AG08395 (cell line): ENCODE data around the gene RGS11.
"Not testable (repeated sequence)": the region's sequence is repeated elsewhere in the genome, so short reads cannot be mapped to it uniquely, and the experiment has no call there.

Experiments
- DNase-seq: peaks from one replicate; pipeline ENCODE4 v3.0.0; 2012; ENCODE audit warnings: mixed read lengths, low spot score

The RGS11 gene

DNA sequence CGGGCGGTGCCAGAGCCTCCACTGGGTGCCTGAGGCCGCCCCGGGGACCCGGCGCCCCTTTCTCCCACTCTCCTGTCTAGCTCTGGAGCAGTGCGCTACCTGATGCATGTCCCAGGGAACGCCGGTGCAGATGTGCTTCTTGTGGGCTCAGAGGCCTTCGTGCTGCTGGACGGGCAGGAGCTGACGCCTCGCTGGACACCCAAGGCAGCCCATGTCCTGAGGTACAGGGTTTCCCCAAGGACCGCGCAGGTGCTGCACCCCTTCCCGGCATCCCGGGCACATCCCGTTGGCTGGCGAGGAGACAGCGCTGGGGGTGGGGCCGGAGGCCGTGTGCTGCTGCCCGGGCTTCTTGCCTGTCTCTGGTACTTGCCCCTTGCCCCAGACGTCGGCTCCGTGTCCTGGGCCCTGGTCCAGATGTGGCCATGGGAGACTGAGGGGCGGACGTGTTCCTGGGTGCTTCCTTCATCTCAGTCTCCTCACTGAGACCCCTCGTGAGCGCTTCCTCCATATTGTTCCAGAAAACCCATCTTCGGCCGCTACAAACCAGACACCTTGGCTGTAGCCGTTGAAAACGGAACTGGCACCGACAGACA, 12.5 kb downstream of the RGS11 start:
- DNase-seq: no peak

DNA sequence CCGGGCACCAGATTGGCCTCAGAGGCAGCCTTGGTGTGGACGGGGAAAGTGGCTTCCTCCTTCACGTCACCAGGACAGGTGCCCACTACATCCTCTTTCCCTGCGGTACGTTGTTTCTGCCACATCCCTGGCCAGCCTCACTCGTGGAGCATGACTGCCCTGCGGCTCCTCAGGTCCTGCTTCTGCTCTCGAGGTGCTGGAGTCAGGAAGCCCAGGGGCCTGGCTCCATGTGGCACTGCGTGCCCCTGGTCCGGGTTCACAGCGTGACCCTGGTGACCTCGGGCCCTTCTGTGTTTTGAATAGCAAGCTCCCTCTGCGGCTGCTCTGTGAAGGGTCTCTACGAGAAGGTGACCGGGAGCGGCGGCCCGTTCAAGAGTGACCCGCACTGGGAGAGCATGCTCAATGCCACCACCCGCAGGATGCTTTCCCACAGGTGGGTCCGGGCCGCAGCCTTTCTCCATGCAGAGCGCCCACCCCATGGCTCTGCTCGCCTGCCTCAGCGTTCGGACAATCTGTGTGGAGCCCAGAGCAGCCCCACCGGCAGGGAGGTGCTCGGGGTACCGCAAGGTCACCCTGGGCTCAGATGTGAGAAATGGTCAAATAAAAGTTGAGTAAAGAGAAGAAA, 13.5 kb downstream of the RGS11 start:
- no peak for DNase-seq

GRCh38 chr16:261031-261691, 14.6 kb downstream of the RGS11 start:
- no peak for DNase-seq

DNA sequence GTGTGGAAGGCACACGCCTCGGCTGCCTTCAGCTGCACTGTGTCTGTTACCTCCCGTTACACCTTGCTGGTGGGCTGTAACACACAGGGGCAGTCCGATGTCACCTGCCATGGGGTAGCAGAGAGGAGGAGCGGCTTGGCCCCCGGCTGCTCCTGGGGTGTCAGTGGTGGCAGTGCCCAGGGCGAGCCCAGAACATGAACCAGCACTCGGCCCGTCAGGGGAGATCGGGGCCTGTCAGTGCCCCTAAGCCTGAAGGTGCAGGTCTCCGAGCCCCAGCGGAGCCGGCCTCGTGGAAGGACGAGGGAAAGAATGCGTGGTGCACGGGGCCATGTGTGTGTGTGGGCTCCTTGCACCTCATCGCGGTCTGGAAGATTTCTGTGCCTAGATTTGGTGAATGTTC, 15.4 kb downstream of the RGS11 start:
- no peak for DNase-seq

- no peak for DNase-seq
These were observed 15.9 kb downstream of the RGS11 start for GRCh38 chr16:259814-260253.

GRCh38 chr16:259226-259625, 16.5 kb downstream of the RGS11 start:
- DNase-seq: no peak

DNA sequence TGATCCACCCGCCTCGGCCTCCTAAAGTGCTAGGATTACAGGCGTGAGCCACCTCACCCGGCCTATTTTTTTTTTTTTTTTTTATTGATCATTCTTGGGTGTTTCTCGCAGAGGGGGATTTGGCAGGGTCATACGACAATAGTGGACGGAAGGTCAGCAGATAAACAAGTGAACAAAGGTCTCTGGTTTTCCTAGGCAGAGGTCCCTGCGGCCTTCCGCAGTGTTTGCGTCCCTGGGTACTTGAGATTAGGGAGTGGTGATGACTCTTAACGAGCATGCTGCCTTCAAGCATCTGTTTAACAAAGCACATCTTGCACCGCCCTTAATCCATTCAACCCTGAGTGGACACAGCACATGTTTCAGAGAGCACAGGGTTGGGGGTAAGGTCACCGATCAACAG, 17.7 kb downstream of the RGS11 start:
- not testable (repeated sequence) for DNase-seq

- DNase-seq: no peak
These were observed 20.6 kb downstream of the RGS11 start for GRCh38 chr16:255183-255582.

- DNase-seq: no peak
These were observed 21.3 kb downstream of the RGS11 start for GRCh38 chr16:254461-254860.

DNA sequence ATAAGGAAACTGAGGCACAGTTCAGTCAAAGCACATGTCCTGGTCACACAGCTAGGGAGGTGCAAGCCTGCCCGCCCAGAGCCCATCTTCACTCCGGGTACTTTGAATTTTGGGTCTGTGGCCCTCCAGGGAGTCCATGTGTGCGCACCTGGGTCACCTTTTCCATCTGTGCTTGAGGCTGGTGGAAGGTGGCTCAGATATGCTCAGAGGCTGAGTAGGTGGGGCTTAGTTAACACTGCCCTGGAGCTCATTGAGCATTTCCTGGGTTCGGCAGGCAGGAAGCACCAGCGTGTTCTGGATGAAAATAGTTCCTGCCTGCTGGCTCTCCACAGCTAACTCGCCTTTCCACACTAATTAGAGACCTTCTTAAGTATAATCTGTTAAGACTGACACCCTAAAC, 21.9 kb downstream of the RGS11 start:
- DNase-seq: no peak

GRCh38 chr16:252366-253337, 23.1 kb downstream of the RGS11 start:
- DNase-seq: no peak

- DNase-seq: no peak
These were observed 26.3 kb downstream of the RGS11 start for GRCh38 chr16:249431-249830.

- no peak for DNase-seq
These were observed 28.7 kb downstream of the RGS11 start for GRCh38 chr16:247027-247426.

- DNase-seq: no peak
These were observed 30.6 kb downstream of the RGS11 start for GRCh38 chr16:245105-245504.

DNA sequence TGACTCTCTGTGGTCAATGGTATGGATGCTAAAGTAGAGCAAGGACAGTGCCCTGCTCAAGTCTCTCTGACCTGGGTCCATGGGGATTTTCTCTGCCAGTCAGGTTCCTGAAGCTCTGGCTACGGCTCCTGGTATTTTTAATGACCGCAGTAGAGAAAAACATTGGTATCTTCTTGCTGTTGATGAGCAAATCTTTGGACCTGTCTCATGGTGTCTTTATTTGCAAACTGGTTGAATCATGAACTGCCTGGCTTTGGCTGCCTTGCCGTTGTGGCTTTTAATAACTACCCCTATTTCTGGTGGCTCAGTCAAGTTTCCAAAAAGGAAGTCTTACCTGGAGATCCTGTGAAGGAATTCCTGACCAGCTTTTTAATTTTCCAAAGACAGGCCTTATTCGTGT, 32.4 kb downstream of the RGS11 start:
- DNase-seq: no peak

GRCh38 chr16:242281-242680, 33.5 kb downstream of the RGS11 start:
- no peak for DNase-seq

DNA sequence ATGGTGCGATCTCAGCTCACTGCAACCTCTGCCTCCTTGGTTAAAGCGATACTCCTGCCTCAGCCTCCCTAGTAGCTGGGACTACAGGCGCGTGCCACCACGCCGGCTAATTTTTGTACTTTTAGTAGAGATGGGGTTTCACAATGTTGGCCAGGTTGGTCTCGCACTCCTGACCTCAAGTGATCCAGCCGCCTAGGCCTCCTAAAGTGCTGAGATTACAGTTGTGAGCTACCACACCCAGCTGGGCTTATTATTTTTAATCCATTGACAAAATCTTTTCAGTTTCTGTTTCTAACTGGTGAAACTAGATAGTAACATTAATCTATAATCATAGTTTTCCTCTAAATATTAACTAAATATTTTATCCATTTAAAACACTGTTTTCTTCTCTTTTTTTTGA, 35.2 kb downstream of the RGS11 start:
- no peak for DNase-seq

DNA sequence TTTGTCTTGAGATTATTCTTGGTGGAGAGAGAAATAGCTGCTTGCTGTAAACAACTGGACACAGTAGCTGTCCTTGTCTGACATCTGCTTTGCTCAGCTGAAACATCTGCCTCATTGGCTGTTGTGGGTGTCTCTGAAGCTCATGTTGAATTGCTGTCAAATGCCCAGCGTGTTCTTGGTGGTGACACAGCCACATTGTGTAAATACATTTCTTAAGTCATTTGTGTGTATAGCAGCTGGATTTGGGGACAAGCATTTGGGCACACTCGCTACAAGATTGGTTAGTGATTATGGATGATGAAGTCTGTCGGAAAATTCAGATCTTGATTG, 35.8 kb downstream of the RGS11 start:
- DNase-seq: no peak

- DNase-seq: peak; percentile 98
These were observed 41.1 kb downstream of the RGS11 start, which contains the start of gene FAM234A for GRCh38 chr16:234468-235305. TSS of gene FAM234A (plus strand) at chr16:234821. CDS start at chr16:254414, 19,593 bp downstream.

DNA sequence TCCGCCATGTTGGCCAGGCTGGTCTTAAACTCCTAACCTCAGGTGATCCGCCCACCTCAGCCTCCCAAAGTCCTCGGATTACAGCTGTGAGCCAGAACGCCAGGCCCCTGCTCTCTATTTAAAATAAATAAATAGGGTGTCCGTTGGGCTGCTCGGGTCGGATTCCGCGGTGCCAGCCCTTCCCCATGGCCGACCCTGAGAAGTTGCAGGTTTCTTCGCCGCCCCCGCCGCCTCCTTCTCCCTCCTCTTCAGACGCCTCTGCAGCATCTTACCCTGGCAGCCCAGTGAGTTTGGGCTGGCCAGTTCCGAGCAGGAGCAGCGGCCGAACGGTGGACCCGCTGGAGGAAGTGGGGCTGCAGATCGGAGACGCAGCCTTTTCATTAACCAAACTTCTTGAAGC, 44.8 kb downstream of the RGS11 start:
- no peak for DNase-seq

- not testable (repeated sequence) for DNase-seq
These were observed 45.4 kb downstream of the RGS11 start for GRCh38 chr16:230351-230750.
